Kidney (tissue), 14 donors: Measurements from ENCODE around the gene JAK1. TPM values are rescaled to one million over a fixed set of nuclear protein-coding genes. Genes with fewer than 3 reads are reported as not detected.

Source experiments
- DNase-seq, 5 donors: peaks; one replicate each; pipeline ENCODE4 v3.0.0-alpha.2; 2013 to 2020
- FAIRE-seq: peaks from 2 replicates; lab custom pipeline; 2012; peaks lifted over from hg19 to GRCh38; lab: Jason Lieb, UNC
- H3K27ac ChIP-seq, 2 donors: one replicate each; pipeline ENCODE4 v1.7.0; 2013; ENCODE audit warnings: low read depth in 2 of 2, low read length in 2 of 2, inconsistent platforms in 1 of 2
- H3K27me3 ChIP-seq: one replicate; pipeline ENCODE4 v1.7.1; 2013; ENCODE audit warnings: low read length, inconsistent platforms; ENCODE audit not compliant: control insufficient read depth, insufficient read depth
- H3K36me3 ChIP-seq, 3 donors: one replicate each; pipeline versions ENCODE4 v1.7.0 to v1.7.1; 2013; ENCODE audit warnings: low read length in 3 of 3, control low read depth in 1 of 3, inconsistent platforms in 1 of 3; ENCODE audit not compliant: insufficient read depth in 3 of 3, control insufficient read depth in 2 of 3
- H3K4me1 ChIP-seq, 3 donors: one replicate each; pipeline versions ENCODE4 v1.7.0 to v1.7.1; 2013; ENCODE audit warnings: low read length in 3 of 3, inconsistent platforms in 1 of 3, low read depth in 1 of 3; ENCODE audit not compliant: control insufficient read depth in 2 of 3, insufficient read depth in 2 of 3
- H3K4me3 ChIP-seq, 3 donors: one replicate each; pipeline versions ENCODE4 v1.7.0 to v1.8.1; 2013; ENCODE audit warnings: low read length in 3 of 3, control low read depth in 1 of 3, inconsistent platforms in 1 of 3
- H3K9ac ChIP-seq, 3 donors: one replicate each; pipeline versions ENCODE4 v1.7.0 to v1.7.1; 2013; ENCODE audit warnings: low read length in 3 of 3, control low read depth in 1 of 3, inconsistent platforms in 1 of 3
- H3K9me3 ChIP-seq, 3 donors: one replicate each; pipeline versions ENCODE4 v1.7.0 to v1.7.1; 2013; ENCODE audit warnings: low read length in 3 of 3, control low read depth in 1 of 3, inconsistent platforms in 1 of 3; ENCODE audit not compliant: control insufficient read depth in 2 of 3, insufficient read depth in 1 of 3
- intact Hi-C: fragments of 100-400 bp; cut with DNase I; formaldehyde crosslinking; loops from one replicate; pipeline ENCODE4 v1.11.1; 2022
- polyA plus RNA-seq: library from polyadenylated mRNA; stranded (reverse); fragments of 350-450 nt; fragmentation: Illumina TruSeq; extraction: RNeasy Lipid Tissue Mini Kit (QIAGEN cat#74804); gene quantifications from one replicate; pipeline ENCODE4 v1.2.3, GENCODE V29; 2014; ENCODE audit warnings: low read depth, low replicate concordance; ENCODE audit not compliant: insufficient read depth
- total RNA-seq: library from RNA; stranded (reverse); fragmentation: NEBNext Ultra II Directional; extraction: Animal tissue kit (Norgen Biotek cat#: 25700); gene quantifications from one replicate; pipeline ENCODE4 v1.2.1, GENCODE V29; 2021
- TF ChIP-seq, protein P1 (sequence below): IDR thresholded peaks from 3 replicates; pipeline ENCODE4 v1.5.1; 2012; ENCODE audit warnings: mild to moderate bottlenecking, moderate library complexity, borderline replicate concordance; ENCODE audit not compliant: insufficient read depth; ENCODE audit errors: extremely low read depth
- donor health status: control.
- donor health status: control.
- donor health status: control.
- donor health status: control.
- donor health status: control.
- donor health status: DM: yes; HTN: yes; CAD: no.
- donor health status: Normal renal cell carcinoma (clear cell type).

Gene JAK1
- total and polyA plus RNA-seq, 2 donors from 2014 or later: 33.6 to 173 TPM

DNA sequence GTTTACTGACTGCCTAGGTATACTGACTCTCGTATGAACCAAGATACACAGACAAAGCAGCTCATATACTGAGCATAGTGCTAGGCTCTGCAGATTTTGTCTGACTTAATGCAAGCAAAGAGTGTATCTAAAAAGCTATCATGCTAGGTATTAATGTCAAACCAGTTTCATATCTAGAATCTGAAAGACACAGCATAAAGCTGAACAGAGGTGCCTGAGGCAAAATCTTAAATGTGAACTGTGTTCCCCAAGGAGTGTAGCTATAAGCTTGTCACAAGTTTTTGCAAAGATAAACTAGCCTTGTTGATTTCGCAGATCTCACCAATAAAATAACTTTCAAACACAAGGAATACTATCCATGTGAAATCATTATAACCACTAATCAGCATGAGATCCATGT is 18.1 kb downstream of the JAK1 start:
- Histone ChIP-seq H3K9me3 (no peaks in the 10 kb centered on the region), H3K9ac (no peak overlapping the region), H3K4me3 (no peak overlapping the region), H3K36me3 (no peaks in the 10 kb centered on the region), H3K4me1 (peaks cover 0 to 7% (median 2%) of the 10 kb centered on the region in 3 donors), H3K27ac (no peak overlapping the region), H3K27me3 (no peaks in the 10 kb centered on the region)
- TF ChIP-seq, protein P1, sequence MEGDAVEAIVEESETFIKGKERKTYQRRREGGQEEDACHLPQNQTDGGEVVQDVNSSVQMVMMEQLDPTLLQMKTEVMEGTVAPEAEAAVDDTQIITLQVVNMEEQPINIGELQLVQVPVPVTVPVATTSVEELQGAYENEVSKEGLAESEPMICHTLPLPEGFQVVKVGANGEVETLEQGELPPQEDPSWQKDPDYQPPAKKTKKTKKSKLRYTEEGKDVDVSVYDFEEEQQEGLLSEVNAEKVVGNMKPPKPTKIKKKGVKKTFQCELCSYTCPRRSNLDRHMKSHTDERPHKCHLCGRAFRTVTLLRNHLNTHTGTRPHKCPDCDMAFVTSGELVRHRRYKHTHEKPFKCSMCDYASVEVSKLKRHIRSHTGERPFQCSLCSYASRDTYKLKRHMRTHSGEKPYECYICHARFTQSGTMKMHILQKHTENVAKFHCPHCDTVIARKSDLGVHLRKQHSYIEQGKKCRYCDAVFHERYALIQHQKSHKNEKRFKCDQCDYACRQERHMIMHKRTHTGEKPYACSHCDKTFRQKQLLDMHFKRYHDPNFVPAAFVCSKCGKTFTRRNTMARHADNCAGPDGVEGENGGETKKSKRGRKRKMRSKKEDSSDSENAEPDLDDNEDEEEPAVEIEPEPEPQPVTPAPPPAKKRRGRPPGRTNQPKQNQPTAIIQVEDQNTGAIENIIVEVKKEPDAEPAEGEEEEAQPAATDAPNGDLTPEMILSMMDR: no peak
- intact Hi-C loops: no loop called here
- FAIRE-seq: no peak
- DNase-seq: no peak

DNA sequence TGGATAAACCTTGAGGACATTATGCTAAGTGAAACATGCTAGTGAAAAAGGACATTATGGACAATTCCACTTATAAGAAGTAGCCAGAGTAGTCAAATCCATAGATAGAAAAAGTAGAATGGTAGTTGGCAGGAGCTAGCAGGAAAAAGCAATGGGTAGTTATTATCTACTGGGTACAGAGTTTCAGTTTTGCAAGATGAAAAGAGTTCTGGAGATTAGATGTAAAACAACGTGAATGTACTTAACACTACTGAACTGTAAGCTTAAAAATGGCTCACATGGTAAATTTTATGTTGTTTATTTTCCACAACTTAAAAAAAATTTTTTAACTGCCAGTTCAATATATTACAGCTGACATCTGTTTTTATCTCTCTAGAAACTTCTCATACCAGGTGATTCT is 19.4 kb downstream of the JAK1 start:
- Histone ChIP-seq H3K9me3 (no peaks in the 10 kb centered on the region), H3K36me3 (no peaks in the 10 kb centered on the region), H3K27me3 (no peaks in the 10 kb centered on the region), H3K27ac (no peak overlapping the region), H3K9ac (no peak overlapping the region), H3K4me3 (no peak overlapping the region), H3K4me1 (peaks cover 0 to 2% (median 0%) of the 10 kb centered on the region in 3 donors)
- TF ChIP-seq, protein P1: no peak
- intact Hi-C loops: no loop called here
- DNase-seq (no peak), FAIRE-seq (no peak)

DNA sequence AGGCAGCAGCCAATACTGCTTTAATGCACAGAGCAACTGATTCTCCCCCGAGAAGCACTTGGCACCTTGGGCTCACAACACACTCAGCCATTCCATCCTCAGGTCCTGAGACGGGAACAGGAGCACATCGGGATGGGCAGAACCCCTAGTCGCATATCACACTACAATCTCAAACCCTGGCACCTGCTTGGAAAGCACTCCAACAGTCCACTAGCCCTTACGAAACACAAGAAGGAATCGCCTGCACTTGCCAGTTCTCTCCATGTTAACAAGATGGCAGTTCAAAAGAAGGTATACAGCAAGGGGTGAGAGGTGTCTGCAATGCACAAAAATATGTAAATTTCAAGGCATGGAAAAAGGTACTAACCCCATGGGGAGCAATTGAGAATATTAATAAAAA is 21.4 kb downstream of the JAK1 start:
- Histone ChIP-seq H3K9me3 (no peaks in the 10 kb centered on the region), H3K4me3 (no peak overlapping the region), H3K27ac (no peak overlapping the region), H3K27me3 (no peaks in the 10 kb centered on the region), H3K9ac (no peak overlapping the region), H3K4me1 (peaks cover 0 to 2% (median 0%) of the 10 kb centered on the region in 3 donors), H3K36me3 (no peaks in the 10 kb centered on the region)
- FAIRE-seq (no peak), DNase-seq (no peak)
- intact Hi-C loops: no loop called here
- TF ChIP-seq, protein P1: no peak

DNA sequence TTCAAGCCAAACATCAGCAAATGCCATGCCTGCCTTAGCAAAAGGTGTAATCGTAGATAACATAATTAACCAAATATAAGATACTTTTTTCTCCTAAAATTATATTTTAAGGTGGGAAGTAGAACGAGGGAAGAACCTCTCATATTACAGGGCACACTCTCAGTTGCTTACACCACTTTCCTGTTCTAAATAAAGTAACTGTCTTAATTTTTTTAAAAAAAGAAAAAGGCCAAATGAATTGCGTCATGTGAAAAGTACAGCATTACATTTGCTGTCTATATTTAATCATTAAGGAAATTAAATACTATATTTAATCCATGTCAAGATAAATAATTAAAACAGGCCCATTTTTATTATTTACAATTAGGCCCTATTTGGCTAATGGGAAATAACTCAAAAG is 23.7 kb downstream of the JAK1 start:
- no peak overlapping the region for H3K9ac ChIP-seq
- TF ChIP-seq, protein P1: no peak
- no peaks in the 10 kb centered on the region for H3K4me1 ChIP-seq
- H3K9me3 ChIP-seq: no peaks in the 10 kb centered on the region
- no peak overlapping the region for H3K4me3 ChIP-seq
- no peaks in the 10 kb centered on the region for H3K36me3 ChIP-seq
- no peak overlapping the region for H3K27ac ChIP-seq
- no peaks in the 10 kb centered on the region for H3K27me3 ChIP-seq
- no peak for FAIRE-seq
- intact Hi-C loops: no loop called here
- no peak for DNase-seq
